Mucosa of rectum (tissue), 2 donors: Measurements from ENCODE around the gene UPK1A.

Experiments used
- H3K27ac ChIP-seq, 2 donors: one replicate each; pipeline ENCODE4 v1.7.0; 2013; ENCODE audit warnings: inconsistent platforms in 2 of 2, low read depth in 2 of 2, low read length in 2 of 2
- H3K27me3 ChIP-seq, 2 donors: one replicate each; pipeline ENCODE4 v1.7.0; 2013; ENCODE audit warnings: low read length in 2 of 2; ENCODE audit not compliant: control insufficient read depth in 2 of 2, insufficient read depth in 2 of 2
- H3K36me3 ChIP-seq, 2 donors: one replicate each; pipeline ENCODE4 v1.7.0; 2013; ENCODE audit warnings: low read length in 2 of 2; ENCODE audit not compliant: control insufficient read depth in 2 of 2, insufficient read depth in 2 of 2
- H3K4me1 ChIP-seq, 2 donors: one replicate each; pipeline ENCODE4 v1.7.0; 2013; ENCODE audit warnings: low read length in 2 of 2, mild to moderate bottlenecking in 1 of 2; ENCODE audit not compliant: control insufficient read depth in 2 of 2, insufficient read depth in 2 of 2
- H3K4me3 ChIP-seq, 2 donors: one replicate each; pipeline ENCODE4 v1.7.0; 2013; ENCODE audit warnings: low read length in 2 of 2
- H3K9ac ChIP-seq, 2 donors: one replicate each; pipeline ENCODE4 v1.7.0; 2013; ENCODE audit warnings: low read length in 2 of 2, low read depth in 1 of 2, mild to moderate bottlenecking in 1 of 2
- H3K9me3 ChIP-seq, 2 donors: one replicate each; pipeline ENCODE4 v1.7.0; 2013; ENCODE audit warnings: low read length in 2 of 2; ENCODE audit not compliant: control insufficient read depth in 2 of 2
- donor health status: healthy.
- donor health status: Normal muscosa, but diverticular disease.

Gene UPK1A

DNA sequence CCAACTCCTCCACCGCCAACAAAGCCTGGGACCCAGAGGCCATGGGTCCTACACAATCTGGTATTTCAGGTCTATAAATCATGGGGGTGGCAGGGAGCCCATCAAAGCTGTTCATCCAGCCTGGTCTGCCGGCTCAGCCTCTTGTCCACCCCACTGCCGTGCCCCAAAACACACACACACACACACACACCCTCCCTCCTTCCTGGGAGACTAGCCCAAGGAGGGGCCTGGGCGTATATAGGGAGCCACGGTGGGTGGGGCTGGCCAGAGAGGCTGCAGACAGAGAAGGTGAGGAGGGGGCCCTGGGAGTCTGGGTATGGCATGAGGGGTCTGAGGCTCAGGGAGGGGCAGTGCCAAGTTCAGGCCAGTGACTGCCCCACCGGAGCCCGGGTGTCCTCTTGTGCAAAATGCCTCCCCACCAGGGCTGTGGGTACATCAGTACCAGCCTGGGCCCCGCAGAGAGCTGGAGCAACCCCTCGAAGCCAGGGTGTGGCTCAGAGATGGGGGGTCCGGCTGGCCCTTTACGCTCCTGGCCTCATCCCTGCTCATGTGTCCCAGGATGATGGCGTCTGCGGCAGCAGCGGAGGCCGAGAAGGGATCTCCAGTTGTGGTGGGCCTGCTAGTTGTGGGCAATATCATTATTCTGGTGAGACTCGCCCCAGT, at the start of gene UPK1A:
UPK1A (plus strand) TSS at position 267 of the 663 bp plus-strand sequence; CDS start at position 563, 296 bp downstream.
- Histone ChIP-seq H3K27me3 (peaks cover 0 to 5% of the 10 kb centered on the region in 2 donors), H3K9ac (no peak within 1 kb of the TSS), H3K36me3 (peaks cover 0 to 14% of the 10 kb centered on the region in 2 donors), H3K4me3 (no peak within 1 kb of the TSS), H3K27ac (no peak within 1 kb of the TSS), H3K9me3 (no peaks in the 10 kb centered on the region), H3K4me1 (peaks cover 0 to 5% of the 10 kb centered on the region in 2 donors)

DNA sequence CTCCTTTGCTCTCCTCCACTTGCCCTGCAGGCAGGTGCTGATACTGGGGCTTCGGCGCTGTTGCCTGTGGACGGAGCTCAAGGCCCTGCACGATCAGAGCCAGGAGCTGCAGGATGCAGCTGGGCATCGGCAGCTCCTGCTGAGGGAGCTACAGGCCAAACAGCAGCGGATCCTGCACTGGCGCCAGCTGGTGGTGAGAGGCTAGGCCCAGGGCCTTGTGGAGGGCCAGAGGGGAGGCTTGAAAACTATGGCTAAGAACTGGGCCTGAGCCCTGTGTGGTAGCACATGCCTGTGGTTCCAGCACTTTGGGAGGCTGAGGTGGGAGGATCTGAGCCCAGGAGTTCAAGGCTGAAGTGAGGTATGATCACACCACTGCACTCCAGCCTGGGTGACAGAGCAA, 47.5 kb upstream of the UPK1A start:
- no peak overlapping the region for H3K27ac ChIP-seq
- H3K4me1 ChIP-seq = no peaks in the 10 kb centered on the region
- peaks cover 2 to 4% of the 10 kb centered on the region in 2 donors for H3K36me3 ChIP-seq
- H3K4me3 ChIP-seq = no peak overlapping the region
- no peak overlapping the region for H3K9ac ChIP-seq
- H3K9me3 ChIP-seq = no peaks in the 10 kb centered on the region
- no peaks in the 10 kb centered on the region for H3K27me3 ChIP-seq

DNA sequence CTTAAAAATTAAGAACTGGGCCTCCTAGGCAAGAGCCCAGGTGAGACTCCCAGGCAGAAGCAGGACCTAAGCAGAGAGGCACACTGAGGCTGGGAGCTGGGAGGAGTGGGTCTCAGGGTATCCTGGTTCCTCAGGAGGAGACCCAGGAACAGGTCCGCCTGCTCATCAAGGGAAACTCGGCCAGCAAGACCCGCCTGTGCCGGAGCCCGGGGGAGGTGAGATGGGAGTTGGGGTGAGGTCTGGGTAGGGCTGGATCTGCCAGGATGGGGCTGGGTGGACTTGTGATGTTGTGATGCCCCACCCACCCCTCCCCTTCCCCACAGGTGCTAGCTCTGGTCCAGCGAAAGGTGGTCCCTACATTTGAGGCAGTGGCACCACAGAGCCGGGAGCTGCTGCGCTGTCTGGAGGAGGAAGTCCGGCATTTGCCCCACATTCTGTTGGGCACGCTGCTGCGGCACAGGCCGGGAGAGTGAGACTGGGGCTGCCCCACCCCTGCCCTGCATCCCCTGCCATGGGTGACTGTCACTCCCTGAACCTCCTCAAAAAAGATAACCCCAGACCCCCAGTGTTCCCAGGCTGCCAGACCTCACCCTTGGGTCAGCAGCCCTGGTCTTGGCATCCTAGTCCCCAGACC, 46.9 kb upstream of the UPK1A start:
- Histone ChIP-seq H3K27ac (no peak overlapping the region), H3K36me3 (peaks cover 2 to 4% of the 10 kb centered on the region in 2 donors), H3K4me1 (no peaks in the 10 kb centered on the region), H3K9me3 (no peaks in the 10 kb centered on the region), H3K4me3 (no peak overlapping the region), H3K27me3 (no peaks in the 10 kb centered on the region), H3K9ac (no peak overlapping the region)

DNA sequence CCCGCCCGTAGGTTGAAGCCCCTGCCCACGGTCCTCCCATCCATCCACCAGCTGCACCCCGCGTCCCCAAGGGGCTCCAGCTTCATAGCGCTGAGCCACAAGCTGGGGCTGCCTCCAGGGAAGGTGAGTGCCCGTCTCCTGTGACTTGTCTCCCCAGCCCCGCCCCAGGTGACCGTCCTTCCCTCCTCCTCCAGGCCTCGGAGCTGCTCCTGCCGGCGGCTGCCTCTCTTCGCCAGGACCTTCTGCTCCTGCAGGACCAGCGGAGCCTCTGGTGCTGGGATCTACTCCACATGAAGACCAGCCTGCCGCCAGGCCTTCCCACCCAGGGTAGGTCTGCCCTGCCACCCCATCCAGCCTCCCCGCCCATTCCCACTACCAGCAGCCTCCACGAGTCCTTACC, 46.3 kb upstream of the UPK1A start:
- Histone ChIP-seq H3K4me1 (no peaks in the 10 kb centered on the region), H3K36me3 (peaks cover 2 to 4% of the 10 kb centered on the region in 2 donors), H3K27me3 (no peaks in the 10 kb centered on the region), H3K4me3 (no peak overlapping the region), H3K9me3 (no peaks in the 10 kb centered on the region), H3K27ac (no peak overlapping the region), H3K9ac (no peak overlapping the region)

DNA sequence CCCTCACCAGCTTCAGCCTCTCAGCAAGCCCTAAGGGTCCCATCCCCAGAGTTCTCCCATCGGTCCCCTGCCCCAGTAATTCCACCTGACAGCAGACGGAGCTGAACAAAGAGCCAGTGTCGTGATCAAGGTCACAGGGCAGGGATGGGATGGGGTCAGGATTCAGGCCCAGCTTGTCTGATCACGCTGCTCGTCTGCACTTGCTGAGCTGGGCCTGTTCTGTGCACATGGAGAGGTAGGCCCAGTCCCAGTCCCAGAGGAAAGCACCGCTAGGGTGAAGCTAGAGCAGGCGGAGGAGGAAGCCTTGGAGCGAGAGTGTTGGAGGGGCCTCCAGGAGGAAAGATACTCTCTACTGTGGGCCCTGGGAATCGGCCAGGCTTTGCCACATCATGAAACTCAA, 44.6 kb upstream of the UPK1A start:
- H3K27me3 ChIP-seq = no peaks in the 10 kb centered on the region
- no peaks in the 10 kb centered on the region for H3K4me1 ChIP-seq
- H3K4me3 ChIP-seq = no peak overlapping the region
- no peaks in the 10 kb centered on the region for H3K9me3 ChIP-seq
- no peak overlapping the region for H3K27ac ChIP-seq
- H3K36me3 ChIP-seq = peaks cover 1 to 3% of the 10 kb centered on the region in 2 donors
- H3K9ac ChIP-seq = no peak overlapping the region

DNA sequence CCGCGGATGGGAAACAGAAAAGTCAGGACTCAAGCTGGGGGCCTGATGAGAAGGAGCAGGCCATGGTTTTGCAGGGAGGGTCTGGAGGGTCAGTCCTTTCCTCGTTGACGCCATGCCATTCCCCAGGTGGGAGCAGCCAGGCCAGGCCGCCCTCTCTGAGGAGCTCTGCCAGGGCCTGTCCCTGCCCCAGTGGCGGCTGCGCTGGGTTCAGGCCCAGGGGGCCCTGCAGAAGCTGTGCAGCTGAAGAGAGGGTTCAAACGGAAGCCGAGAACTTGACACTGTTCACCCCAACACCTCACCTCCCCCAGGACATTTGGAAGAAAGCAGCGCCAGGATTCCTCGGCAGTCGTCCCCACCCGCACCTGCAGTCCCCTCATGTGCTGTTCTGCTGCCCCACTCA, 43.6 kb upstream of the UPK1A start:
- no peaks in the 10 kb centered on the region for H3K9me3 ChIP-seq
- H3K36me3 ChIP-seq = no peaks in the 10 kb centered on the region
- H3K4me3 ChIP-seq = no peak overlapping the region

DNA sequence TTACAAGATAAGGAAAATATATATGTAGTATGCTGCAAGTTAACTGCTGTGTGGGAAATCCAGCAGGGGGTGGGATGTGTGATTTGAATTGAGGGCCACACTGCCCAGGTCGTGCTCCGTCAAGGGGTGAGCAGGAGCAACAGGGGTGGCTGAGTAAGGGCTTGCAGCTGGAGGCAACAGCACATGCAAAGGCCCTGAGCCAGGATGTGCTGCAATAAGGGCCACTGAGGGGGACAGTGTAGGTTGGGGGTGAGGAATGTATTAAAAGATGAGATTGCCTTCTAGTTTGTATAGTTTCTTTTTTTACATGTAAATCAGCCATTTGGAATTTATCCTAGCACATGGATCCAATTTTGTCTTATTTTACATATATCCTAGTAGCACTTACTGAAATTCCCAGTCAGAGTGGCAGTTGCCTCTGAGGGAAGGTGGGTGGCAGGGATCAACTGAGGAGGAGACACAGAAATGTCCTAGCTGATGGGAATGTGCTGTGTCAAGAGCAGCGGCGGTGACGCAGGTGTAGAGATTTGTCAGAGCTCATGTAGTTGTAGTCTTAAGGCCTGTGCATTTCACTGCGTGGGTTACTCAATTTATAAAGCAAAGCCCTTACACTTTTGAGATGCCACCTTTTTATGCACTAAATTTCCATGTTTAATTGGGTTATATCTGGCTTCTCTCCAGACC, 42.8 kb upstream of the UPK1A start:
- Histone ChIP-seq H3K27ac (no peak overlapping the region), H3K9me3 (no peaks in the 10 kb centered on the region), H3K36me3 (no peaks in the 10 kb centered on the region), H3K9ac (no peak overlapping the region), H3K4me3 (no peak overlapping the region), H3K27me3 (no peaks in the 10 kb centered on the region), H3K4me1 (peaks cover 4 to 5% of the 10 kb centered on the region in 2 donors)

More for the DNA sequence above, 43.6 kb upstream of the UPK1A start:
- no peaks in the 10 kb centered on the region for H3K27me3 ChIP-seq
- H3K27ac ChIP-seq = no peak overlapping the region
- no peak overlapping the region for H3K9ac ChIP-seq
- H3K4me1 ChIP-seq = no peaks in the 10 kb centered on the region

DNA sequence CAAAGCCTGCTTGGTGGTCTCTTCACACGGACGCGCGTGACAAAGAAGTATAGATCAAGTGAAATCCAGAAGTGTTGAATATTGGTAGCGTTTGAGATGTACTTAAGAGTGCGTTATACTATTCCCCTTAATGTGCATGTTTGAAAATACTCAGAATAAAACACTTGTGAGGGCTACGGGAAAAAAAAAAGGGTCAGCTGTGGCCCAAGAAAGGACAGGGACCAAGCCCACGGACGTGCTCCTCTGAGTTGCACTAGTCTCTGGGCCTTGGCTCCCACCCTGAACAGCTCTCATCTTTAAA, 38.1 kb upstream of the UPK1A start:
- Histone ChIP-seq H3K36me3 (peaks cover 23 to 24% of the 10 kb centered on the region in 2 donors), H3K9me3 (no peaks in the 10 kb centered on the region), H3K27me3 (no peaks in the 10 kb centered on the region), H3K4me1 (peaks cover 10 to 11% of the 10 kb centered on the region in 2 donors), H3K27ac (peak overlapping the region; percentile 93 to 94), H3K9ac (peak overlapping the region; percentile 87 to 91), H3K4me3 (peak overlapping the region; percentile 87 to 95)

DNA sequence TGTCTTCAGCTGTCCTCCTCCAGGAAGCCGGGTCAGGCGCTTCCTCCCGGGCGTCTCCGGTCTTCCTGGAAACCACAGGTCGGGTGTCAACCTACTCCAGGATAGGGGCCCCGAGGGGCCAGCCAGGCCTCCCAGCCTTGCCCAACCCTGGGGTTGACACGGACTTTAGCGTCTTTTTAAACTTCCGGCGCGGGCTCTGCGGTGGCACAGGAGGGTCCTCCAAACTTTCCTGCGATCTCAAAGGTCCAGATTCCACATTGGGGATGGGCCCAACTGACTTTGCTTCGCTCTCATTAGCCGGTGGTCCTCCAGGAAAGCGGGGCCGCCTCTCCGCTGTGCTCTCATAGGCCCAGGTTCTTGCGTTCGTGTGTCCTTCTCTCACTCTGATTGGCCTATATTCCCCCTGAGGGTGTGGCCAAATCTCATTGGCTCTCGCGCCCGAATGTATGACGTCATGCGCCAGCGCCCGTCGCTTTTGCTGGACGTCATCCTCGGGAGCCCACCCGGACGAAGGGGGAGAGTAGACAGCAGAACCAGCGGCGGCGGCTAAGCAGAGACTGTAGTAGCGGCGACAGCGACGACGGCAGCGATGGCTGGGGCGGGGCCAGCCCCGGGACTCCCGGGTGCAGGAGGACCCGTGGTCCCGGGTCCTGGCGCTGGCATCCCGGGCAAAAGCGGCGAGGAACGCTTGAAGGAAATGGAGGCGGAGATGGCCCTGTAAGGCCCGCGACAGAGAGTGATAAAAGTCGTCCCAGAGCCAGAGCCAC, 37.6 kb upstream of the UPK1A start, which contains the start of gene RBM42:
RBM42 (plus strand) TSS at position 472 of the 767 bp plus-strand sequence; CDS start at position 590, 118 bp downstream.
- Histone ChIP-seq H3K27ac (peak within 1 kb of the TSS; percentile 93 to 94), H3K4me3 (peak within 1 kb of the TSS; percentile 87 to 95), H3K4me1 (peaks cover 10 to 11% of the 10 kb centered on the region in 2 donors), H3K27me3 (no peaks in the 10 kb centered on the region), H3K9me3 (no peaks in the 10 kb centered on the region), H3K9ac (peak within 1 kb of the TSS; percentile 91 to 95), H3K36me3 (peaks cover 25 to 27% of the 10 kb centered on the region in 2 donors)

DNA sequence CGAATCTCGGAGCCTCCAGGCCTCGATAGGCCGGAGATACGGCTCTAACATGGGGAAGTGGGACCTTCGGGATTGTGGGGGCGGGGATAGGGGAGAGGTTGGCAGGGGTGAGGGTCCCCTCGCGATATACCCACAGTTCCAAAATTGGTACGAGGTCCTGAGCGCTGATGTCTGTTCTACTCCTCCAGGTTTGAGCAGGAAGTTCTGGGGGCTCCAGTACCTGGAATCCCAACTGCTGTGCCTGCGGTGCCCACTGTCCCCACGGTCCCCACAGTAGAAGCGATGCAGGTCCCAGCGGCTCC, 37.0 kb upstream of the UPK1A start:
- Histone ChIP-seq H3K27me3 (no peaks in the 10 kb centered on the region), H3K9ac (peak overlapping the region; percentile 91 to 95), H3K4me1 (peaks cover 10 to 11% of the 10 kb centered on the region in 2 donors), H3K36me3 (peaks cover 31 to 33% of the 10 kb centered on the region in 2 donors), H3K27ac (peak overlapping the region; percentile 93 to 94), H3K9me3 (no peaks in the 10 kb centered on the region), H3K4me3 (peak overlapping the region; percentile 87 to 95)
